CD4-positive, alpha-beta memory T cell (primary cell): ENCODE results near the gene CD27. TPM values are rescaled to one million over a fixed set of nuclear protein-coding genes. Genes with fewer than 3 reads are reported as not detected.

Experiments
- CTCF ChIA-PET: fragments of 350-600 bp; sonication (Branson Sonifier 250); formaldehyde crosslinking; loops from one replicate; lab custom pipeline; 2021; ENCODE audit warnings: inconsistent platforms; ENCODE audit not compliant: partially characterized antibody; lab: Charles Lee
- POLR2A ChIA-PET: fragments of 350-600 bp; sonication (Branson Sonifier 250); formaldehyde crosslinking; loops from one replicate; lab custom pipeline; 2021; ENCODE audit not compliant: partially characterized antibody; lab: Charles Lee
- DNase-seq, 5 donors: peaks; one replicate each; pipeline versions ENCODE4 v3.0.0 to v3.0.0-alpha.2; 2020 to 2022; ENCODE audit warnings: mixed read lengths in 1 of 5
- H3K27ac ChIP-seq: one replicate; pipeline ENCODE4 v1.7.0; 2013; ENCODE audit warnings: low read depth, low read length
- H3K27me3 ChIP-seq: 2 replicates; pipeline ENCODE4 v1.7.0; 2013; ENCODE audit warnings: mild to moderate bottlenecking, low read length, moderate library complexity; ENCODE audit not compliant: insufficient read depth
- H3K36me3 ChIP-seq: 2 replicates; pipeline ENCODE4 v1.7.0; 2013; ENCODE audit warnings: mild to moderate bottlenecking, low read length, moderate library complexity; ENCODE audit not compliant: insufficient read depth
- H3K4me1 ChIP-seq: 2 replicates; pipeline ENCODE4 v1.7.0; 2013; ENCODE audit warnings: mild to moderate bottlenecking, low read length, moderate library complexity; ENCODE audit not compliant: insufficient read depth
- H3K4me3 ChIP-seq, 2 donors: one replicate each; pipeline ENCODE4 v1.7.0; 2013; ENCODE audit warnings: low read length in 2 of 2, mild to moderate bottlenecking in 1 of 2
- H3K9me3 ChIP-seq, 2 donors: one replicate each; pipeline ENCODE4 v1.7.0; 2013; ENCODE audit warnings: low read length in 2 of 2, control low read depth in 1 of 2; ENCODE audit not compliant: control insufficient read depth in 1 of 2
- H3K27ac Mint-ChIP-seq, 7 donors: one replicate each; pipeline ENCODE4 v1.8.0; 2020 to 2021; ENCODE audit warnings: mixed read lengths in 7 of 7, mild to moderate bottlenecking in 6 of 7, inconsistent platforms in 3 of 7, moderate library complexity in 3 of 7
- H3K27me3 Mint-ChIP-seq, 2 donors: one replicate each; pipeline ENCODE4 v1.8.0; 2020 to 2021; ENCODE audit warnings: mixed read lengths in 2 of 2
- H3K36me3 Mint-ChIP-seq, 2 donors: one replicate each; pipeline ENCODE4 v1.8.0; 2020 to 2021; ENCODE audit warnings: mixed read lengths in 2 of 2, inconsistent platforms in 1 of 2, mild to moderate bottlenecking in 1 of 2
- H3K4me1 Mint-ChIP-seq, 4 donors: one replicate each; pipeline ENCODE4 v1.8.0; 2020 to 2021; ENCODE audit warnings: mixed read lengths in 4 of 4, mild to moderate bottlenecking in 1 of 4
- H3K4me3 Mint-ChIP-seq, 8 donors: one replicate each; pipeline ENCODE4 v1.8.0; 2020 to 2021; ENCODE audit warnings: mixed read lengths in 8 of 8, mild to moderate bottlenecking in 7 of 8, moderate library complexity in 6 of 8, inconsistent platforms in 3 of 8
- H3K9me3 Mint-ChIP-seq, 8 donors: one replicate each; pipeline ENCODE4 v1.8.0; 2020 to 2021; ENCODE audit warnings: mixed read lengths in 8 of 8, mild to moderate bottlenecking in 5 of 8, inconsistent platforms in 3 of 8, moderate library complexity in 1 of 8
- intact Hi-C: fragments of 100-400 bp; cut with micrococcal nuclease; formaldehyde crosslinking; loops from one replicate; pipeline ENCODE4 v1.15.1; 2023
- polyA plus RNA-seq, 2 donors: library from polyadenylated mRNA; unstranded; fragments of 300-500 nt; fragmentation: Illumina TruSeq; gene quantifications; one replicate each; pipeline ENCODE4 v1.2.3, GENCODE V29; 2021
- total RNA-seq, 2 experiments: library from RNA; stranded (reverse); gene quantifications; one replicate each; pipeline ENCODE4 v1.2.3, GENCODE V29; 2021

The CD27 gene
- total and polyA plus RNA-seq, 4 experiments from 2014 or later: 117 to 402 (median 233) TPM

DNA sequence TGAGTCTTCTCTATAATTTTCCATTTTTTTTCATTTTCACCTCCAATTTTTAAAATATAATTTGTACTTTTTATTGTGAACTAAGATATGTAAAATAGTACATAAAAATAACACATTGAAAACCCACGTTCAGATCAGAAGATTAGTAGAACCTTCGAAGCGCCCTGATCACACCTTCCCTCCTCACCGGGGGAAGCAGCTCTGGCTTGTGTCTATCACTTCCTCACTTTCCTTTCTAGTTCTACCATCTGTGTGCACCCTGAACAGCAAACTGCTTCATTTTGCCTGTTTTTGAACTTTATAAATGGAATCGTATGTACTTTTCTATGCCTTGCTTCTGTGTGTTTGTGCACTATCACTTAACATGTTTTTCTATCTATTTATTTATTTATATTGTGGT, 11.8 kb upstream of the CD27 start:
- no peak overlapping the region for H3K4me3 ChIP-seq
- no peaks in the 10 kb centered on the region for H3K27me3 ChIP-seq
- peaks cover 34% of the 10 kb centered on the region for H3K4me1 ChIP-seq
- H3K4me3 Mint-ChIP-seq: peak overlapping the region in 1 of 8 donors; percentile 1
- peak overlapping the region in 6 of 7 donors; percentile 15 to 90 (median 62) for H3K27ac Mint-ChIP-seq
- no peaks in the 10 kb centered on the region for H3K27me3 Mint-ChIP-seq
- intact Hi-C loops: no loop called here
- no peaks in the 10 kb centered on the region for H3K36me3 Mint-ChIP-seq
- ChIA-PET POLR2A (interaction anchor here (1.0 to 6.0 kb wide), 7 partner anchors 11 to 101 kb away, joined by 3 to 48 read pairs (median 14); partner anchors contain the start of genes CD27, GAPDH, TAPBPL and VAMP1), CTCF (interaction anchor here (1.0 to 2.2 kb wide), 2 partner anchors 16 to 32 kb away, joined by 3 to 9 read pairs; no protein-coding TSS in a partner anchor)
- H3K9me3 ChIP-seq: no peaks in the 10 kb centered on the region
- DNase-seq: peak in 1 of 5 donors; percentile 48
- no peaks in the 10 kb centered on the region for H3K9me3 Mint-ChIP-seq
- H3K27ac ChIP-seq: no peak overlapping the region
- H3K4me1 Mint-ChIP-seq: peaks cover 15 to 48% (median 29%) of the 10 kb centered on the region in 4 donors
- H3K36me3 ChIP-seq: no peaks in the 10 kb centered on the region

DNA sequence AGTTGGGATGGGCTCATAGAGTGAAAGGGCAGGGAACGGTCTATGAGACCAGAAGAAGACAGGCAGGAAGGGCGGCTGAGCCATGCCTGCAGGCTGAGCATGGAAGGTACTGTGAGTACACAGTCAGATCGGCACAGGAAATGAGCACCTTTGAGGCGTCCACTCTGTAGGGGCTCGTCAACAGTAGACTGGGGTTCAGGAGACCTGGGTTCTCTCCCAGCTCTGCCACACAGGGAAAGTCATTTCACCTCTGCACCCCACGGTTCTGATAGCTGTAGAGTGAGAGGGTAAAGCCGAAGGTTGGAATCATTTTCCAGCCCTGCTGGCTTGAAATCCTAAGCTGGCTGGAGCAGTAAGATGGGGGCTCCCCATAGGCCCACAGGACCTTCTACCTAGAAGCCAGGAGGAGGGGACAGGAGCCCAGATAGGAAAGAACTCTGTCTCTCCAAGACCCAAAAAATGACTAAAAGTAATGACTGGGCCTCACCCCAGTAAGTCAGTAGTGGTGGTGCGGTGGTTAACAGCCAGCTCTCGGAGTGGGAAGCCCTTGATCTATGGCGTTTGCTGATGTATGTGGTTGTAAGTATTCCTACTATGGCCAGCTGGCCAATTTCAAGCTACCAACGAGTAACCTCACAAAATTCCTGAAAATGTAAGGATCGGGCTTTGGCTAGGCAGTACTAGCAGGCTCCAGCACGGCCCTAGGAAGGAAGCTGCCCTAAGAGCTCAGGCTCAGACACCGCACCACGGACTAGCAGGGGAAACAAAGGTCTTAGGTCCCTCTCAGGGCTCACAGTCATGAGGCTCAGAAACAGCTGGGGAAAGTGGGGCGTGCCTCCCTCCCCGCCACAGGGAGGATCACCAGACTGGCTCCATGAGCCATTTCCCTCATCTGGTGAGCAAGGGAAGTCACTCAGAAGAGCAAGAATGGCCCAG, 10.3 kb upstream of the CD27 start:
- Mint-ChIP-seq H3K4me3 (peak overlapping the region in 7 of 8 donors; percentile 36 to 72 (median 58)), H3K27ac (peak overlapping the region in 5 of 7 donors; percentile 78 to 90 (median 82)), H3K9me3 (no peaks in the 10 kb centered on the region), H3K27me3 (no peaks in the 10 kb centered on the region), H3K36me3 (no peaks in the 10 kb centered on the region), H3K4me1 (peaks cover 13 to 42% (median 28%) of the 10 kb centered on the region in 4 donors)
- Histone ChIP-seq H3K4me3 (no peak overlapping the region), H3K4me1 (peaks cover 29% of the 10 kb centered on the region), H3K27ac (no peak overlapping the region), H3K9me3 (no peaks in the 10 kb centered on the region), H3K27me3 (no peaks in the 10 kb centered on the region), H3K36me3 (no peaks in the 10 kb centered on the region)
- POLR2A ChIA-PET: interaction anchor here (1.0 to 6.0 kb wide), 12 partner anchors 8 to 101 kb away, joined by 3 to 48 read pairs (median 6); partner anchors contain the start of genes CD27, MRPL51, TAPBPL and VAMP1
- intact Hi-C loops: loop anchor here (1.0 kb wide), 1 partner anchor 10 kb away; the partner anchor contains the start of gene CD27
- DNase-seq: peak in 4 of 5 donors; percentile 24 to 58 (median 38)
- CTCF ChIA-PET: interaction anchor here (0.6 to 2.2 kb wide), 11 partner anchors 10 to 111 kb away, joined by 3 to 16 read pairs (median 3); partner anchors contain the start of gene CD27

- ChIA-PET POLR2A (interaction anchor here (3.6 to 6.0 kb wide), 3 partner anchors 8 to 34 kb away, joined by 17 to 48 read pairs (median 28); partner anchors contain the start of genes CD27, TAPBPL and VAMP1), CTCF (interaction anchor here (0.8 to 1.4 kb wide), 2 partner anchors 10 to 29 kb away, joined by 3 read pairs; no protein-coding TSS in a partner anchor)
- Mint-ChIP-seq H3K36me3 (no peaks in the 10 kb centered on the region), H3K4me1 (peaks cover 13 to 31% (median 20%) of the 10 kb centered on the region in 4 donors), H3K9me3 (no peaks in the 10 kb centered on the region), H3K27ac (peak overlapping the region in 2 of 7 donors; percentile 55 to 63), H3K27me3 (no peaks in the 10 kb centered on the region), H3K4me3 (no peak overlapping the region)
- H3K27ac ChIP-seq: no peak overlapping the region
- H3K4me1 ChIP-seq: peaks cover 21% of the 10 kb centered on the region
- DNase-seq: no peak
- H3K4me3 ChIP-seq: no peak overlapping the region
- no peaks in the 10 kb centered on the region for H3K27me3 ChIP-seq
- no peaks in the 10 kb centered on the region for H3K36me3 ChIP-seq
- H3K9me3 ChIP-seq: no peaks in the 10 kb centered on the region
- intact Hi-C loops: no loop called here
Observed at GRCh38 chr12:6435961-6436715, 8.6 kb upstream of the CD27 start.

- no peaks in the 10 kb centered on the region for H3K9me3 Mint-ChIP-seq
- H3K27me3 ChIP-seq: no peaks in the 10 kb centered on the region
- no peaks in the 10 kb centered on the region for H3K36me3 Mint-ChIP-seq
- H3K4me3 Mint-ChIP-seq: no peak overlapping the region
- H3K4me1 ChIP-seq: peaks cover 20% of the 10 kb centered on the region
- CTCF ChIA-PET: interaction anchor here (1.3 to 2.8 kb wide), 3 partner anchors 10 to 28 kb away, joined by 3 to 20 read pairs (median 5); no protein-coding TSS in a partner anchor
- H3K27ac ChIP-seq: no peak overlapping the region
- H3K27me3 Mint-ChIP-seq: no peaks in the 10 kb centered on the region
- peaks cover 15 to 32% (median 19%) of the 10 kb centered on the region in 4 donors for H3K4me1 Mint-ChIP-seq
- POLR2A ChIA-PET: interaction anchor here (18.0 kb wide), 1 partner anchor 24 kb away, joined by 728 read pairs; no protein-coding TSS in a partner anchor
- no peak overlapping the region for H3K4me3 ChIP-seq
- no peaks in the 10 kb centered on the region for H3K9me3 ChIP-seq
- H3K36me3 ChIP-seq: no peaks in the 10 kb centered on the region
- no peak overlapping the region for H3K27ac Mint-ChIP-seq
- intact Hi-C loops: no loop called here
- no peak for DNase-seq
Observed at GRCh38 chr12:6437586-6437985, 7.2 kb upstream of the CD27 start.

DNA sequence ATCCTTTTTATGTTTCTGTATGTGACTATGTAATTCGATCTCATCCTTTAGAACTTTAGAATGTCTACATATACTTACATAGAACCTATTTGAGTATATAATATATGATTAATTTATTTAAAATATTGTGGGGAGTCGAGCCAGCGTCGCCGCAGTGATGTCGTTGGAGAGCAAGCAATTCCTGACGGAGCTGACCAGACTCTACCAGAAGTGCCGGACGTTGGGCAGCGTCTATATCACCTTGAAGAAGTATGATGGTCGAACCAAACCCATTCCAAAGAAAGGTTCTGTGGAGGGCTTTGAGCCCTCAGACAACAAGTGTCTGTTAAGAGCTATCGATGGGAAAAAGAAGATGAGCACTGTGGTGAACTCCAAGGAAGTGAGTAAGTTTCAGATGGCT, 6.4 kb upstream of the CD27 start:
- Mint-ChIP-seq H3K4me3 (no peak overlapping the region), H3K36me3 (no peaks in the 10 kb centered on the region), H3K27me3 (no peaks in the 10 kb centered on the region), H3K4me1 (peaks cover 13 to 32% (median 19%) of the 10 kb centered on the region in 4 donors), H3K27ac (peak overlapping the region in 2 of 7 donors; percentile 66 to 72), H3K9me3 (no peaks in the 10 kb centered on the region)
- no peaks in the 10 kb centered on the region for H3K36me3 ChIP-seq
- DNase-seq: no peak
- H3K4me1 ChIP-seq: peaks cover 18% of the 10 kb centered on the region
- H3K27ac ChIP-seq: no peak overlapping the region
- no peaks in the 10 kb centered on the region for H3K9me3 ChIP-seq
- ChIA-PET POLR2A (interaction anchor here (1.2 to 18.0 kb wide), 4 partner anchors 9 to 32 kb away, joined by 3 to 728 read pairs (median 11); partner anchors contain the start of genes TAPBPL and VAMP1), CTCF (interaction anchor here (1.1 to 2.8 kb wide), 7 partner anchors 11 to 122 kb away, joined by 3 to 20 read pairs (median 4); partner anchors contain the start of gene TAPBPL)
- H3K4me3 ChIP-seq: no peak overlapping the region
- no peaks in the 10 kb centered on the region for H3K27me3 ChIP-seq
- intact Hi-C loops: no loop called here

GRCh38 chr12:6440391-6440790, 4.4 kb upstream of the CD27 start:
- Mint-ChIP-seq H3K36me3 (peaks cover 3 to 8% of the 10 kb centered on the region in 2 donors), H3K27ac (no peak overlapping the region), H3K4me1 (peaks cover 17 to 37% (median 20%) of the 10 kb centered on the region in 4 donors), H3K9me3 (no peaks in the 10 kb centered on the region), H3K27me3 (no peaks in the 10 kb centered on the region), H3K4me3 (no peak overlapping the region)
- H3K4me3 ChIP-seq: no peak overlapping the region
- H3K36me3 ChIP-seq: no peaks in the 10 kb centered on the region
- intact Hi-C loops: no loop called here
- ChIA-PET POLR2A (interaction anchor here (0.6 to 18.0 kb wide), 5 partner anchors 12 to 98 kb away, joined by 4 to 728 read pairs (median 10); partner anchors contain the start of genes TAPBPL and VAMP1), CTCF (interaction anchor here (1.0 to 2.8 kb wide), 6 partner anchors 17 to 98 kb away, joined by 3 to 20 read pairs (median 5); no protein-coding TSS in a partner anchor)
- H3K27me3 ChIP-seq: no peaks in the 10 kb centered on the region
- peaks cover 17% of the 10 kb centered on the region for H3K4me1 ChIP-seq
- DNase-seq: no peak
- H3K27ac ChIP-seq: no peak overlapping the region
- no peaks in the 10 kb centered on the region for H3K9me3 ChIP-seq
